ENCODE results near the gene LZIC.

LZIC gene

DNA sequence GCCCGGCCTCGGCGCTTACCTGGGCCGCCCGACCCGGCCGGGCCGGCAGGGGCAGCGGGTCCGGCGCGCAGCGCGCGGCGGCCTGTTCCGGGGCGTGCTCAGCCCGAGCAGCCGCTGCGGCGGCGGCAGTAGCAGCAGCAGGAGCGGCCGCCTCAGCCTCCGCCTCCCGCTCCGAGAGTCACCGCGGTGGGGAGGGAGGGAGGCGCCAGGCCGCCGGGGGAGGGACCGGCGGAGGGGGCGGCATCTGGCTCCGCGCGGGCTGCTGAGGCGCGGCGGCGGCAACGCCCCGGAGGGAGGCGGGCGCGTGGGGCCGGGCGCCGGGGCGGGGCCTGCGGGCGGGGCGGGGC is 33.1 kb downstream of the LZIC start, which contains the start of gene CTNNBIP1:
CTNNBIP1 (minus strand) TSS at position 194 of the 347 bp plus-strand sequence. CDS start 38,205 bp downstream, outside the sequence.
- DNase-seq: no peak

DNA sequence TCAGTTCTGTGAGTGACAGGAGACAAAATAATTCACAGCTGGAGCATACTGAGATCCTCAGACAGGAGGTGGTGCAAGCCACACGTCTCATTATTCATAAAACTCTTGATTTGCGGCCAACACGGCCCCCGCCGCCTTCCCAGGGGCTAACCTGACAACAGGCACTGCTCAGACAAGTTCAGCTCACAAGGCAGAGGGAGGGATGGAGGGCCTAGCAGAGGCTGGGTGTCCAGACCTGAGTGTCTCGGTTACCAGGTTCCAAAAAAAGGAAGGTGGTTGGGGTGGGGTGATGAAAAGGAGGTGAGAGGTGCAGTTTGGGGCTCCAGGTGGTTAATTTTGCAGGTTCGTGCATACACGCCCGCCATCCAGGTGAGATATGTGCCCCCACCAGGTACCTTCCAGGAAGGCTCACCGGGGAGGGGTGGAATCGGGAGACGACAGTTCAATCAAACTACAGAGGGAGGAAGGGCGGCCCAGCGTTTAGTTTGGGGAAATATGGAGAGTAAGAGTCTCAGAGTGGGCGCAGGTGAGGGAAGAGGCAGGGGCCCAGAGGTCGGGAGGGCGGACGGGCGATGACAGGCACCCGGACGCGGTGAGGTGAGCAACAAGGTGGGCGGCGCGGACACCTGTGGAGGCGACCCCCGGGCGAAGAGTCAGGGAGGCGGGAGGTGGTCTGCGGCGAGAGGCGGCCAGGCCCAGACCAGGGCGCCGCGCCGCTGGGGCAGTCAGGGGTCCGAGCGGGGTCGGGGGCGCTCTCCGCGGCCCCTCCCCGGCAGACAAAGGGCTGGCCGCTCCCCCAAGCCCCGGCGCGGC is 33.8 kb downstream of the LZIC start:
- DNase-seq: peak; percentile 67

DNA sequence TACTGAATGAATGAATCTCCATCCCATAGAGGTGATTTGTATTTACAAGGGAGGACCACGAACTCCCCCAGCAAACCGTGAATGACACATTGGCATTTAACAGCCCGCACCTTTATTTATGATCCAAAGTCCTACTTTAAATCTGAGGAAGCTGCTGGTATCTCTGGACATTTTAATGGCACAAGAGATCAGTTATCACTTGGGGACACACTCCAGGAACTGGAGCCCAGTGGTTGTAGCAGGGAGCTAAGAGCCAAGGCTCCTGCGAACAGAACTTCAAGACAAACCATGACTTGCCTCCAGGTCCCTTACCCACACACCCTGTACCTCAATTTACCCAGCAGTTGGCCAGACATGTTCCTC is 34.3 kb downstream of the LZIC start:
- no peak for DNase-seq

DNA sequence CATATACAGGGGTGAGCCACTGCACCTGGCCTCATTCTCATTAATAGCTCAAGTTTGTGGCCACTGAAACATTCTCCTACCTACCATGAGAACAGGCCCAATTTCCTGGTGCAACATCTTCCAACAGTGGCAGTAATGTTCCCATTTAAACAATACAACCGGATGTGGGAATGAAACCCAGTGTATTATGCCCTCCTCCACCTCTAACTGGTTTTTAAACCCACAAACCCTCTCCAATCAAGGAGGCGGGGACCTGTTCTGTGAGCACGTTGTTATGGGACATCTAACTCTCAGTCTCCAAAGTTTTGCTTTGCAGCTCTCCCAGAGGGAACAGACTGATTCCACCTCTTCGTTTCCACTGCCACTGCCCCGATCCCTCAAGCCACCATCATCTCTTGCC is 35.8 kb downstream of the LZIC start:
- no peak for DNase-seq

DNA sequence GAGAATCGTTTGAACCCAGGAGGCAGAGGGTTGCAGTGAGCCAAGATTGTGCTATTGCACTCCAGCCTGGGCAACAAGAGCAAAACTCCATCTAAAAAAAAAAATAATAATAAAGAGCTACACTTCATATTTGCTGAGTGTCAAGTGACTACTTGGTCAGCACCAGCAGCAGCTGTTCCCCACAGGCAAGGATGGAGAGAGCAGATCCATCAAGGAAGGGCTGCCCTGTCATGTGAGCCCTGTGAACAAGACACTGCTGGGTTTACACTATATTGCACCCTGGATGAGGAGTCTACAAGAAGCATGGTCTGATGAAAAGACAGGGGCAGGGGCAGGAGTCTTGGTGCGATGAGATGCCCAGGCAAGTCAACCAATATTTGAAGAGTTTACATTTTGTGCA is 36.7 kb downstream of the LZIC start:
- no peak for DNase-seq

DNA sequence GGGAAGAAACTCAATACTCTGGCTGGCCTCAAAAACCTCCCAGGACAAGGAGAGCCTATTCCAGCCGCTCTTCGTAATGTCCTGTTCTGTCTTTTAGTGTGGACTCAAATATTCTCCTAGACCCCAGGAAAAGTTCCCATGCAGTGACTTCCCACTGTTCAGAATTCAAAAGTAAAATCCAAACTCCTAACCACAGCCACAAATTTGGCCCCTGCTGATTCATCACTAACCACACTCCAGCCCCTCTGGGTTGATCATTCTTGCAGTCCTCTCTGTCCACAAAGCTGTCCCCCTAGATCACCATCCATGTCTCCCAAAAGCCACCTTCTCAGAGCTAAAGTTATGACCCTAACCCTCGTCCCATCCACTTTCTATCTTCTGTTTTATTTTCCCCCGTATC is 38.2 kb downstream of the LZIC start:
- DNase-seq: no peak

DNA sequence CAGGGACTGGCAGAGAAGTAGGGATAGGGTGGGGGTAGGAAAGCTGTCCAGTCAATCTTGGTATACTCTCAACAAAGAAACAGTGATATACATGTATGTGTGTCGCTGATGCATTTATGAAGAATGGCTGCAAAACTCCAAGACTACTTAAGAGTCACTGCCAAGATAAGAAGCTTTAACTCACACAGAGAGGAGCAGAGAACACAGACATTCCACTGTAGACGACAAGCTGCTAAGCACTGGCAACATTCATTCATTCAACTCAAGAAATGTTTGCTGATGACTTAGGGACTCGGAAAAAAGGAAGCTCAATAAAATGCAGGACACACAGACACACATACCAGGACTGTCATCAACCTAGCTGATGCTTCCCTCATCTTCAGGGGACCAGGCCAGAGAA is 38.6 kb downstream of the LZIC start:
- DNase-seq: no peak

DNA sequence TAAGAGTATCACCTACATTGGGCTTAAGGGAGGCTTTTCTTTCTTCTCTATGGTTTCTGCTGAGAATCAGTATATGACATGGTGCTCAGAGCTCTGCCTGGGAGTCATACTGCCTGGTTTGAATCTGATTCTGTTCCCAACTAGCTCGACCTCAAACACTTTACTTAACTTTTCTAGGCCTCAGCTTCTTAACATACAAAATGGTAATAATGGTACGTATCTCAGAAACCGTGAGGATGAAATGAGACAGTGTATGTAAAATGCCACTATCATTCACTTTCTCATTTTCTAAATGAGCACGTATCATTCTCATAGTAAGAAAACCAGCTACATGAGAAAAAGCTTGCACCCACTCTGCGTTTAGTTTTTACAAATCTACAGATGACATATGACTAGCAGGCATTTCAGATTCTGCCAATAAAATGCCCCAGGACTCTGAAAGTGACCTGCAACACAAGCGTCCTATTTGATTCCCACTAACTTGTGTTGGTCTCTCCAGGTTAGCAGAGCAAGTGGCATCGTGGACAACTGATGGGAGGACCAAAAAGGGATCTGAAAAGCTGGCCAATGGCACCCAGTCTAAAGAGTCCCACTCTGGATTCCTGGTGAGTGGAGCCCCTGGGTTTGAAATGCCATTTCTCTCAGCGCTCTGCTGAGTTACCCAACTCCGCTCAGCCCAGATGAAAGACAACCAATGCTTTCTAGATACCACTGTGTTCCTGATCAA is 39.2 kb downstream of the LZIC start:
- peak; percentile 40 for DNase-seq

DNA sequence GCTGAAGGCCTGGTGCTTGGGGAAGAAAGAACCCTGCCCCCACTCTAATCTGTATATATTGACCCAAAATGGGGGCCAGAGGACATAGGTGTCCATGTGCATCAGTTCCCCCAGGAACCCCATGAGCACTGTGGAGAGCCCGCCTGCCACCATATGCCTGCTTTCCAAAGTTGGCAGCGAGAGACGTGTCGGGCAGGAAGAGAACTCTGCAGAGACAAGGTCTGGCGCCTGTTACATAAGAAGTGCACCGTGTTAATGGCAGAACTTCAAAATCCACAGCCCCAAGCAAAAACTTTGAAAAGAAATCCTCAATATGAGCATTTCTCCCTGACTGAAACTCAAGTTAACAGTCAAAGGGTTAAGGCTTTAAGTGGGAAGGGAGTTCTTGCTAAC is 41.1 kb downstream of the LZIC start:
- DNase-seq: no peak

DNA sequence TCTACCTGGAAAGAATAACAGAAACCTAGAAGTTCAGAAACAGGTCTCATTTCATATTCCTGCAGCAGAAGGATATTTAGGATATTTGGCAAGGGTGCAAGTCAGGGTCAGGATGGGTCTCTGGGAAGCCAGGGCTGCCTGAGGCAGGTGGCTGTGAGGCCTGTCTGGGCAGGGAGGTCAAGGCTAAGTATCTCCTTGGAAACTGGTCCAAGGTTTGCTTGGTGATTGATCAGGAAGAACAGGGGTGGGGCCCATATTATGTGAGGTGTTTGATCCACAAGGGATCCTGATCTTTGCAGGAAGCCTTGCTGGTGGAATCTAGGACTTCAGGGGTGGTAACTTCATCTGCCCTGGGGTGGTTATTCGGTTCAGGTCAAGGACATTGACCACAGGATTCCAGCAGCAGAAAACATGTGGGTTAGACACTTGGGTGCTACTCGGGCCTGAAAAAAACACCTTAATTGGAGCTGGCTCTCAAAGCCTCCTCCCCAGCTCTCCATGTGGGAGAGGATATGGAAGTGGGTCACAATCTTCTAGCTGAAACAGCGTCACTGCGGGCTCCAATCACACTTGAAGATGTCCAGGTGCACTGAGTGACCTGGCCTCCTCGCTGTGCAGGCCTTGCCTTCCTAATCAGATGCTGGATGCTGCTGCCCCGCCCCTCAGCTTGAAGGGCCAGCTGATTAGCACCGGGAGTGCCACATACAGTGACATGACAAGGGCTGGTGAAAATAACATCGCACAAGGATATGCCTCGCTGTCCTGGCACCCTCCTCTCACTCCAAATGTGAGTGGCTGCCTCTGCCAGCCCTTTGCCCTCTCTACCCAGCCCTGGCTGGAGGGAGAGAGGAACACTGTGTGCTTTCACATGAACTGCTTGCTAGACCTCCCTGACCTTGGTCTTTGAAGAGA is 41.8 kb downstream of the LZIC start:
- DNase-seq: no peak

DNA sequence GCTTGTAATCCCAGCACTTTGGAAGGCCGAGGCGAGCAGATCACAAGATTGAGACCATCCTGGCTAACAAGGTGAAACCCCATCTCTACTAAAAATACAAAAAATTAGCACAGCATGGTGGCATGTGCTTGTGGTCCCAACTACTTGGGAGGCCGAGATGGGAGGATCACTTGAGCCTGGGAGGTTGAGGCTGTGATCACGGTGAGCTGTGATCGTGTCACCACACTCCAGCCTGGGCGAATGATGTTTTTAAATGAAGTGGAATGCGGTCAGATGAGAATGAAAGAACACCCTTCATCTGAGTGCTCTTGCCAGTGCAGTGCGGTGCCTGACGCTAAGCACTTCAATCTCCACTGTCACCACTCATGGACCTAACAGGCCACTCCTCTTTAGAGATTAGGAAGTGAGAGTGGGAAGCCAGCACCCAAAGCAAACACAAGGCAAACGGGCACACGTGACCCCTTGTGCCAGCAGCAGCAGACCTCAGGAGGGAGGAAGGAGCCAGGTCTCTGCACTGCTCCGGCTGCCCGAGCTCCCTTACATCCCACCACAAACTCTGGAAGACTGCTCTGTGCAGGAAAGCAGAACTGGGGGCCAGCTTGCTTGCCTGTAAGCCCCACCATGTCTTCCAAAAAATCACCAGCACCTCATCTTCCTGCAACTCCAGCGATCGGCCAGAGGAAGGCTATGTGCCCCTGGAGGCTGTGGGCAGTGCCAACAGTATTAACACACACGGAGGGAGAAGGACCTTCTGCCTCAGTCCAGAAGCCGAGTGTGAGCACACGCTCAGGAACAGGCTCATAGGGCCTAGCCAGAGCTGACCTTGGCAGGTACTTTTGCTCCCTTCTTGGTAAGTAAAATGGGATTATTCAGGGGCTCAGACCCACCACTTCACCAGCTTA is 42.8 kb downstream of the LZIC start:
- no peak for DNase-seq

DNA sequence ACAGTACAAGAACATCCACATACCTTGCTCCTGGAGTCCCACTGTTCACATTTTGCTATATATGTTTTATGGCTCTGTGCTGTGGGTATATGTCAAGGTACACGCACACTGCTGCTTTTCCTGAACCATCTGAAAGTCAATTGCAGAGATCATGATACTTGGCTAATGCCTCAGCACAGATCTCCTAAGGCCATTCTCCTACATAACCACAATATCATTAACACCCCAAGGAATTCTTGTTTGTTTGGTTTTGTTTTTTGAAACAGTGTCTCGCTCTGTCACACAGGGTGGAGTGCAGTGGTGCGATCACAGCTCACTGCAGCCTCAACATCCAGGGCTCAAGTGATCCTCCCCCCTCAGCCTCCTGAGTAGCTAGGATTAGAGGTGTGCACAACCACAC is 49.1 kb downstream of the LZIC start:
- DNase-seq: no peak

DNA sequence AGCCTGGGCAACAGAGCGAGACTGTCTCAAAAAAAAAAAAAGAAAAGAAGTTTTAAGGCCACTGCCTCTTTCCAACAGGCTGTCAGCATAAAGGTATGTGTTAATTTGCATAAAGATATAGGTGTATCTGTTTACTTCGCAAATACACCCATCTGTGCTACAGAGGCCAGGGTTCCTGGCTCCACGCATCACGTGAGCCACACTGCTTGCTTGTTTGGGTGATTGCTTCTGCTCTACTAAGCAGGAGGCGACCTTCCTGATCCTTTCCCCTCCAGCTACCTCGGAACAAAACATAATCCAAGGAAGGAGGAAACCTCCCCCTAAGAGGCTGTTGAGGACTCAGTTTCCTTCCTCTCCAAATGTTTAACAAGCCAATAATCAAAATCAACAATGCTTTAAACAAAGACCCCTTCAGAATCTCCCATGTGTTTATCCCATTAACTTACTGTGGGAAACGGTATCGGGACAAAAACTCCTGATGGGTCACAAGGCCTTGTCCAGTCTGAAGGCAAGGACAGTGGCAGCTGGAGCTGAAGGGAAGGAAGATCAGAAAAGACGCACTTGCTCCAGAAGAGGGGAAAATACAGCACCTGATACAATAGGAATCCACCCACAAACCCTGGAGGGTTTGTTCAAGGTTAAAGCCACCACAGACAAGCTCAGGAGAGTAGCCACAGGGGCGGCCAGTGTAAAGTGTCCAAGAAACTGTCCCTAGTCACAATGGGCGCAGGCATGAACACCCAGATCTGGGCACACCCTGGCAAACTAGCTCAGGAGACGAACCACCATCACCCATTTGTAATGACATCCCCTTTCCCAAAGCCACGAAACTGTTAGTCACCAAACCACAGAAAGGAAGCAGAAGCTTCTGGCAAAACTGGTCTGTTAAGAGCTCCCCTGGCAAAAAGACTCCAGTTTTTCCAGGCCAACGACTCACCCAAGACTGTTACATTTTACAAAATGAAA is 50.3 kb downstream of the LZIC start:
- no peak for DNase-seq

DNA sequence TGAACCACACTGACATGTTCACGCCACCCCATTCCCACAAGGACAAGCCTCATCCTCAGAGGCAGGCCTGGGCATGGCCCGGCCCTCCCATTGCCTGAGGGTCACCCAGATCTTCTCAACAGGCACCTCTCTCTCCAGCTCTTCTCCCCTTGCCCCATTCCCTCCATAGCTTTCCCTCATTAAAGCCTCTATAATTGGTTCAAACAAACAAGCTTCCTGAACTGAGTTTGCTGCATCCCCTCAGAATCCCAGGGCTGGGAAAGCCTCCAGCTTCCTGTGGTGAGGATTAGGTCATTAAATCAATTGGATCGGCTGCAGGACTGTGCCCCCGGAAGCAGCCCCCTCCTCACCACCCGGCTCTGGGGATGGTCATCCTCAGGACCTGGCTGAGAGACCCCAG is 52.0 kb downstream of the LZIC start:
- no peak for DNase-seq

DNA sequence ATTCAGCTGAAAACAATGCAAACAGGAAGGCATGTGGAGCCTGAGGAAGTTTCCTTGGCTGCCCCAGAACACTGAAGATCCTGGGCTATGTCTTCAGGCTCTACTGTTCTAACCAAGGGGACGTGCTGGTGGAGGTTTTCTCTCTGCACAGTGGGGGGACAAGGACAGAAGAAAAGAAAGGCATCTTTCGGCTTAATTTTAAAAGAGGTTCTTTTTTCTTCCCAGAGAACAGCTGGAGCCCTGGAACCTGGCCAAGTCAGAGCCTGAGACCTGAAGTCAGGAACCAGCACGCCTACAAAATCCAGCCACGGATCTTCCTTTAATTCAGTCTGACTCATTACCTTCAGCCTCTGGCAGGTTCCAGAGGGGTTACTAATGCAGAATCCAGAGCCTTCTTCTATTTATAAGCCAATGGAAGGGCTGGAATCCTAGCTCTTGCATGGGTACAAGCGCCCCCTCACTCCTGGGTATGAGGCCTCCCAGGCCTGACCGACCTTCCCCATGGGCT is 52.9 kb downstream of the LZIC start:
- DNase-seq: no peak

DNA sequence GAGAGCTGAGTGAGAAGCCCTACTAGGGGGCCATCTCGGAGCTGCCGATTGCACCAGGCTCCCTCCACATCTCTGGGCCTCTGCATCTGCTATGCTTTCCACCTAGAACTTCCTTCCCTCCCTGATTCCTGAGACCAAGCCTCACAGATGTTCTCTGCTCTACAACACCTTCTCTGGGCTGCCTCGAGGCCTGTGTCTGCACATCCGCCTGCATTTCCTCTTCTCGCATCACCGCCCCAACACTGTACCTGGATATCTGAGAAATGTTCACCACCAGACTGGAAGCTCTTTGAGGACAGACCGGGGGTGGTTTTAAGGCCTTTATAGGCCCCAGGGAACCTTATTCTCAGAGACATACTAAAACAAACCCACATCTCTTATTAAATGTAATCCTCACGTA is 53.8 kb downstream of the LZIC start:
- no peak for DNase-seq

DNA sequence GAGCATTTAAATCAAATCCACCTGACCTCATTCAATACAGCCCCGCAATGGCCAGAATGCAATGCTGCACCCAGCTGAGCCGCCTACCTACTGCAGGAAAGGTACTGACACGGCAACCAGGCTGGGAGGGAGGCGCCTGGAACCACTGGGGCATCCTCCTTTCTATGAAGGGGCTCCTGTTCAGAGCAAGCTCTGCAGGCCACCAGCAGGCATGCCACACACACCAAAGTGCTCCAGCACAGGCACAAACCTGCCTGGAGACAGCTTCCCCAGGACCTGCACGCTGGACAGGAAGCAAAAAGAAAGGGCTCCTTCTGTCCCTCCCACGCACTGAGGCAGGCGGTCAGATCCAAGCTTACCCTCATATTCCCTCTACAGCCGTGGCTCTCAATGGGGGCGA is 54.3 kb downstream of the LZIC start:
- DNase-seq: no peak

DNA sequence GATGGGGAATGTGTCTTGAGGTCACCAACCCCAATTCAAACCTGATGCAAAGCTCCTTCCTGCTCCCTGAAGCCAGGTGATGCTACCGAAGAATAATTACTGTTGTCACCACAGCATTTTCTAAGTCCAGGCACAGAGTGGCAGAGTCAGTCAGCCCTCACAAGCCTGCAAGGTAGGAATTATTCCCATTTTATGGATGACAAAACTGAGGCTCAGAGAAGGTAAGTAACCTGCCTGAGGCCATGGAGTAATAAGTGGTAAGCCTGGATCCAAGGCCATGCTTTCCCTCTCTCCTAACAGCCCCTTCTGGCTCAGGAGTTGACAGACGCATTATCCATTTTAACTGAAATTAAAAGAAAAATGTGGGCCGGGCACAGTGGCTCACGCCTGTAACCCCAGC is 56.1 kb downstream of the LZIC start:
- DNase-seq: no peak

DNA sequence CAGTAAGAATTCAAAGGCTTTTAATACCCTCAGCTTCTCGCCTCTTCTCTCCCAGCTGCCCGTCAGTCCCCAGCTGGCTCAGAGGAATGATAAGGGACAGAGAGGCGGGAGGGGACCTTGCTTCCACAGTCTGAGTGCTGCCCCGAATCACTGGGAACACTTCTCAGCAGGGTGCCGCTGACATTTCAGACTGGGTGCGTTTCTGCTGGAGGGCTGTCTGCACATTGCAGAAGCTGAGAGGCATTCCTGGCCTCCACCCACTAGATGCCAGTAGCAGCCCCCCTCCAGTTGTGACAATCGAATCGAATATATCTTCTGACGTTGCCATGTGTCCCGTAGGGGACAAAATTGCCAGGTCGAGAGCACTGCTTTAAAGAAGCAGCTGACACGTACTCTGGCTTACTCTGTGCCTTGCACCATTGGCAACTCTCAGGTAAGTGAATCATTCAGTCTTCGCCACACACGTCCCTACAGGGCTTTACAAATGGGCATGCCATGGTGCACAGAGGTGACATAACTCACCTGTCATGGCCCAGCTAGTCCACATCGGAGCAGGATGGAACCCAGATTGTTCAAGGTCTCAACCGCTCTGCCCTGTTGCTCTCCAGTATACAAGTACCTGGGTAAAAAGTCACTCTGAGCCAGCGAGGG is 57.0 kb downstream of the LZIC start:
- DNase-seq: no peak

DNA sequence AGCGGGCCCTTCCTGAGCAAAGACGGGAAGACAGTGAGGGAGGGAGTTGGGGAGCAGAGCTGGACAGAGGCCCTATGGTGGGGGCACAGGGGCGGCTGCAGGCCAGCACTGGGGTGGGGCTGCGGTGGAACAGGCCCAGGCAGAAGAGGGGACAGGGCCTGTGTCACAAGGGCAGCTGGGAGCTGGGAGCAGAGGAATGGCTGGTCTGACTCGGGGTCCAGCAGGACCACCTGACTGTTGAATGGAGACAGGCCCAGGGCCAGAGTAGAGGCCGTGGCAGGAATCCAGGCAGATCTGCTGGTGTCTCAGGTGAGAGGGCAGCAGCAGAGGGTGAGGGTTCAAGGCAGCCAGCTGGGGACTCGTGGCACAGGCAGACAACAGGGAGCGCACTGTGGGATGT is 58.4 kb downstream of the LZIC start:
- no peak for DNase-seq

Measured in activated CD4-positive, alpha-beta T cell treated with anti-CD3 and anti-CD28 coated beads for 48 hours (primary cell).